ENCODE data around the gene RXFP4.

RXFP4 gene

GRCh38 chr1:155960081-155960745 is 18.8 kb downstream of the RXFP4 start:
- ATAC-seq, result no peak
- DNase-seq, result no peak

DNA sequence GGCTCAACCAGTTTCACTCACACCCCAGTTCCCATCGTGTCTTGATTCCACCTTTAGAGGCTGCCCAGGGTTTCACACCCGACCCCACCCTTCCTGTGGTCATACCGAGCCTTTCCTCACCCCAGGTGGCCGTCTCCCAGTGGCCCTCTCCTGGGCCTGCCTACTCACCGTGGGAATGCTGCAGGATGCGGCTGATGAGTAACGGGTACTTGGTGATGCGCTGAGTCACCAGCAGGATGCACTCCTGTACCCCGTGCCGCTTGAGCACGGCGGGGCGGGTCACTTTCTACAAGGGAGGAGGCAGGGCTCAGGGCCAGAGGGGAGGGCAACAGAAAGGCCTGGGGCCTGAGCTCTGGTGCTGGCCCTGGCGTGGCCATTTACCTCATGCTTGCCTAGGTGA is 20.5 kb downstream of the RXFP4 start:
- ATAC-seq, result no peak
- DNase-seq, result no peak

DNA sequence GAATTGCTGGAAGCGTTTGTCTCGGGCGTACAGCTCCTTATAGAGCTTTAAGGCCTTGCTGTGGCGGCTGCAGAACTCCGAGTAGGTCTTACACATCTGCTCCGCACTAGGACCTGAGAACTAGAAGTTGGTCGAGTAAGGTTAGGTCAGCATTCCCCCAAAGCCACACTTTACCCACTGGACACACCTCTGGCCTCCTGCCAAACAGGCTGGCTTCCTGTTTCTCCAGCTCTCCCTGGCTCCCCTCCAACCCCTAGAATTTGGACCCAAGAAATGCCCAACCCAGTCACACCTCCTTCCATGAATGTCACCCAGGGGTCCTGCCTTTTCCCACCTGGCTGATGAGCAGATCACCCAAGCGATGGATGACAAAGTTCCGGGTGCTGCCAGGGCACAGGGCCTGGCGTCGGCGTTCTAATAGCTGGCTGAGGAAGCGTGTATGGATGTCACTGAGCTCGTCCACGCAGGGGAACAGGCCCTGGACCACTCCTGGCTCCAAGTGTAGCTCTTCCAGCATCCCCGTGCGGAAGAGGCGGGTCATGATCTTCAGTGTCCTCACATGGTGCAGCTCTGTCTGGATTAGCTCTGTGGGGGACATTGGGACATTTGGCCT is 21.3 kb downstream of the RXFP4 start:
- DNase-seq, result no peak
- no peak for ATAC-seq

GRCh38 chr1:155964193-155964592 is 22.8 kb downstream of the RXFP4 start:
- ATAC-seq, result no peak

DNA sequence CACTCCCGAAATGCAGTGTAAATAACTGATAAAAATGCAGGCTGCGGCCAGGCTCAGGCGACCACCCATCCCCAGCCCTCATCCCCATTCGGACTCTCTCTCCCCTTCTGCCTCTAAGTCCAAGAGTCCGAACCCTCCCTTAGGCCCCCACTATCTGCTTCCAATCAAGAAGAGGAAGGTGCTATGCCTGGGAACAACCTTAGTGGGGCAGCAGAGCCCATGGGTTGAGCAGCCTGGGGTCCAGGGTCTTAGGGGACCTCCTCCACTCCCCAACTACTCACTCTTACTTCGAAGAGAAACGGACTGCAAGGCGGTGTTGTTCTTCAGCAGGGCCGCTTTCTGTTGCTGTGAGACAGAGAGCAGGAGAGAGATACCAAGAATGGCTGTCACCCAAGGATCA is 24.7 kb downstream of the RXFP4 start:
- DNase-seq (no peak), ATAC-seq (no peak)

More at GRCh38 chr1:155964193-155964592, 22.8 kb downstream of the RXFP4 start:
- no peak for DNase-seq

GRCh38 chr1:155966750-155967149 is 25.3 kb downstream of the RXFP4 start:
- ATAC-seq (no peak), DNase-seq (no peak)

GRCh38 chr1:155967341-155968050 is 26.1 kb downstream of the RXFP4 start:
- DNase-seq (no peak), ATAC-seq (no peak)

- DNase-seq (no peak), ATAC-seq (no peak)
These were observed 26.6 kb downstream of the RXFP4 start for GRCh38 chr1:155968051-155968400.

DNA sequence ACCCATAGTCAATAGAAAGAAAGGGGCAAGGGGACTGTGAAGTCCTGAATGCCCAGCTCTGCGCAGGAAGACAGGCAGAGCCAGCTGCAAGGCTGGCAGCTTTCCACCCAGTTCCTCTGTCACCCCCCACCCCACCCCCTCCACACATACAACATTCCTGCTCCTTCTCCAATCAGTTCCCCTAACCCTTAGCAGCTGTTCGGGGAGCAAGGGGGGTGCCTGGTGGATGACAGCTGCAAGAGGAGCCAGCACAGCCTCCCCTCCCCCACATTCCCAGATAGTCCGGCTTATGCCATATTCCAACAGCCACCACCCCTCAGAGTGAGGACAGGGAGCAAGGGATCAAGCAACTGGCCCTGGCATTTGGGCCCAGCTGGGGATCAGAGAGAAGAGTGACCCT is 27.2 kb downstream of the RXFP4 start:
- ATAC-seq, result no peak
- DNase-seq, result no peak

DNA sequence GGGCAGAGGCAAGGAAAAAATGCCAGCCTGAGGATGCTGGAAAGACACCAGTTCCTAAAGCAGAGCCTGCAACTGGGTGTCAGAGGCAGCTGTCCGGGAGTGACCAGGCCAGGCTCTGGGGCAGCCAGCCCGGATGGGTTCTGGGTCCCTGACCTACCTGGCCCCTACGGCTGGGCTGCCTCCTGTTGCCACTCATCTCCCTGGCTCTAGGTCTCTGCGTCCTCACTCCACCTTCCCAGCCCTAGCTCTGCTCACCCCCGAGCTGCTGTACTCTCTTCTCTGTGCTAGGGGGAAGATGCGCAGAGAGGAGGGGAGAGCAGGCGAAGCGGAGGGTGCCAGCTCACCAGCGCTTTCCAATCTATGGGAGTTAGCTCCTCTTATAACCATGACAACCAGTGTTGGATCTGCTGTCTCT is 27.9 kb downstream of the RXFP4 start:
- DNase-seq (no peak), ATAC-seq (no peak)

DNA sequence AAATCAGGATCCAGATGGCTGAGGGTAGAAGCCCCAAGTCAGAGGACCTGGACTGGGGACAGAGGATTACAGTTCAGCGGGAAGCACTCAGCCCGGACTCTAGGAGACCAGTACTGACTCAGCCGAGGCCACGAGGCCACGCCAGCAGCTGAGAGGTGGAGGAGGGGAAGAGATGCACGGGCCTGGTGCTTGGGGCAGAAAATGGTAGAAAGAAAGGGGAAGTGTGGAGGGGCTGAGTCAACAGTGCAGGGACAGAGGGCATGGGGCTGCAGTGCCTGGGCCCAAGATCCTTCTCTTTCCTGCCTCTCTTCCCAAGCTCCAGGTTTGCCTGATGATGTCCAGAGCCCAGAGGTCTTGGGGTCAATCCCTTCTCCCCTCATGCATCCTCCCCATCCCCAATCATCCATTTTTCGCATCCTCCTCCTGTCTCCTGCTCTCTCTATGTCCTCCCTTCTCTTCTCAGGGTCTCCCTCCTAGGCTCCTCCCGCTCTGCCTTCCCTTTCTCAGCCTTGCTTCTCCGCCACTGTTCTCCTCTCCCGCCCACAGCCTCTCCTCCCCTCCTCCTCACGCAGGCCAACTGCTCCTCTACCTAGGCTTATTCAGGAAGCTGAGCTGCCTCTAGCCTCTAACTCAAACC is 29.2 kb downstream of the RXFP4 start:
- DNase-seq, result peak; percentile 57
- ATAC-seq, result peak; percentile 81

DNA sequence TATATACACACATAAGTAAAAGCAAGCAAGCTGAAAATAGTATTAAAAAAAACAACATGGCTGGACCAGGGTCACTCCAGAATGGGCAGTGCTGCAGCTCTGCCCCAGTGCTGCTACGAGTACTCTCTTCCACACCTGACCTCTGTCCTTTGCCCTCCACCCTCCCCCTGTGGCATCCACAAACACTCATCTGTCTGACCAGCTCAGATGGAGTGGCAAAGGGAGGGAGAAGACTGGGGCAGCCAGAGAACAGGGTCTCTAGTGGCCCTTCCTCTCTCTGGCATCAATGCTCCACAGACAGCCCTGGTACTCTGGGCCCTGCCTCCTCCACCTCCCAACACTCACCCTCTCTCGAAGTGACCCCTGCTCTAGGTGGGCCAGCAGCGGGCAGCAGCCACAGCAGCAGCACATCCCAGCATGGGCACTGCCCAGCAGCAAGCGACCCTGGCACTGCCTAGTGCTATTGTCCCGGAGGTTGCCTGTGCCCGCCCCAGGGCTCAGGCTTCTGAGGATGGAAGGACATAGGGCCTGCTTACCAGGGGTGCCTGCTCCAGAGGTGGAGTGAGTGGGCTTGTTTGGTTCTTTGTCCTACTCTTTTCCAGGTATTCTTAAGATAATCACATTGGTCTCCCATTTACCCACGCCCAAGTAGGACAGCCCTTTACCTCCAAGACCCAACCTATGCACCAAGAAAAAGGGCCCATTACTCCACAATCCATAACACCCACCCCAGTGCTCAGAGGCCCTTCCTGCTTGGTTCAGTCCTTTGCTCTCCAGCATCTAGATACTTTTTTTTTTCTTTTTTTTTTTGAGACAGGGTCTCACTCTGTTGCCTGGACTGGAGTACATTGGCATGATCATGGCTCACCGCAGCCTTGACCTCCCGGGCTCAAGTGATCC is 30.7 kb downstream of the RXFP4 start:
- no peak for DNase-seq
- ATAC-seq, result no peak

- DNase-seq, result no peak
- no peak for ATAC-seq
These were observed 32.3 kb downstream of the RXFP4 start for GRCh38 chr1:155973723-155974122.

- no peak for DNase-seq
- no peak for ATAC-seq
These were observed 33.0 kb downstream of the RXFP4 start for GRCh38 chr1:155974208-155975115.

GRCh38 chr1:155975375-155976061 is 34.1 kb downstream of the RXFP4 start:
- no peak for ATAC-seq
- DNase-seq, result no peak

DNA sequence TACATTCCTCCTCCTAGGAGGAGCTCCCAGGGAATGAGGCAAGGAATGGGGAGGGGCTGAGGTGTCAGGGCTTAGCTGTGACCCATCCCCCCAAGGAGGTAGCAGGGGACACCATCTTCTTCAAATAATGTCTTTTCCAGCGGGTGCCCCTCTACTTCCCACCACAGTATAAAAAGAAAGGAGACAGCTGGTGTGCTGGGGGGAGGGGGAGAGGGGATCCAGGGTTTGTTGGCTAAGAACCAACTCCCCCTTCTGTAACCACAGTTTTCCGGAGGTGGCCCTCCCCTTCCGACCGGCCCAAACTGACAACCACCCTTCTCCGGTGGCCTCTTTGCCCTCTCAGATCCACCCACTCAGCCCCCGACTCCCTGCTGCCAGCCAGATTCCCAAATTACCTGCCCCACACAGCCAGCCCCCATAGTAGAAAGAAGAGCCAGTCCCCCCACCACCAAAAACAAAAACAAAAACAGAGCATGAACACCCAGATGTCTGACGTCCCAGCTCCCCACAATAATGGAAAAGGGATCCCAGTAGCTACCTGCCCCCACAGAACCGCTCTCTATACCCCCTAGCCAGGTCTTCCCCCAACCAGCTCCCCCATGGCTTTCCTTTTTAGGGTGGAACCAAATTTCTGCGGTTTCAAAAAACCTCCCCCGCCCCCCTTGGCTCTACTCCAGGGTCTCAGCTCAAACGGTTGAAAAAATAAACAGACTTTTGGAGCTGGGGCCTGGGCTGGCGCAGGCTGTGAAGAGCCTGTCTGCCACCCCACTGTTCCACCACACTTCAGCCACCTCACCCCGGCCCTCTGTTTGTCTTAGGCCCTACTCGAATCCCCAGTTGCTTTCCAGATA is 34.8 kb downstream of the RXFP4 start:
- ATAC-seq, result no peak
- peak; percentile 81 for DNase-seq

DNA sequence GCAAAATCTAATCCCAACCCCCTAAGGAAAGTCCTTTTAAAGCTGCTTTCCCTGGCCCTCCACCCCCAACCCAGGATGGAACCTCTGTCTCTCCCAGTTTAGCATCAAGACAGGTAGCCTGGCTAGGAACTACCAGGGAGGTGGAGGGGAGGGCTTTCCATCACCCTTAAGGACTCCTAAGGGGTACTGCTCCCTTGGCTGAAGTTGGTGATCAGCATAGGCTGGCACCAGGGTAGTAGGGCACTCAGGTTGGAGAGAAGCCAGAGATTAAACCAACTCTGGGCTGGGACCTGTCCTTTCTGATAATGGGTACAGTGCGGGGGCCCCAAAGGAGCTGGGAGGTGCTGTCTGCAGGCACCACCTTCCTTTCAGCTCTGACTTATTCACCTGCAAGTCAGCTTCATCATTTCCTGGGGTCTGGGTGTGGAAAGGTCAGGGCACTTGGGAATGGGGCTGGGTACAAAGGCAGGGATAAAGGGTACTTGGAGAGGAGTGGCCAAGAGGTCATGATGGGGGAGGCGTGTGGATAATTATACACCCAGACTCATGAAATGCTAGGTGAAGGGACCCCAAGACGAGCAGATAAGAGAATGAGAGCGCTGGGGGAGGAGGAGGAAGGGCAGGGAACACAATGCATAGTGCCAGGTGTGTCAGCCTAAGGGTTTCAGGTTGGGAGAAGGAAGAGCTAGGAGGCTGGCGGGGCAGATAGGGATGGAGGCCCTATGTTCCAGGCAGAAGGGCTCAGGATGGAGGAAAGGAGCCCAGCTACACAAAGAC is 35.7 kb downstream of the RXFP4 start:
- ATAC-seq (peak; percentile 4), DNase-seq (peak; percentile 50)

DNA sequence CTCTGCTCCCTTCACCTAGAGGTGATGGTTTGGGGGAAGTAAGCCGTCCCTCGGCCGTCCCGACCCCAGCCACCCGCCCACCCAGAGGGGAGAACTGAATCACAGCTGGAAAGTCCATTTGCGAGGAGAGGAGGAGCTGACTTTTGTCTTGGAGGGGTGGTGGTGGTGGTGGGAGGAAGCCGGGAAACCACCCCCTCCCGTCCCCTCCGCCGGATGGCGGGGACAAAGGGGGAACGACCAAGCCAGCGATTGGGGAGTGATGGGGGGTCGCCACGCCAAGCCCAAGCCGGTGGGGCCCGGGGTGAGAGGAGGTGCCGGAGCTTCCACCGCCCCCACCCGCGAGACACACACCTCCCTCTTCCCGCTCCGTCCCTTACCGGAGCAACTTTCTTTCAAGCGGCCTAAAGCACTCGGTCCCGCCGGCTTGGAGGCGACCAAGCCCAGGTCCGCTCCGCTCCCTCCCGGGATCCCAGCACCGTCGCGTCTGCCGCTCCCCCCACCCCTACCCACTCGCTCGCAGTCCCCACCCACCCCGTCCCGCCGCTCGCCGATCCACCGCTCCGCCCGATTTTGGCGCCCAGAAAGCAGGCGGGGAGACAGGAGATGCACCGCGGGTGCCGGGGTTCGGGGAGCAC is 36.4 kb downstream of the RXFP4 start:
- DNase-seq, result peak; percentile 90
- peak; percentile 60 for ATAC-seq

Measured in stimulated activated naive CD8-positive, alpha-beta T cell treated with anti-CD3 and anti-CD28 coated beads, Interleukin-15, Interleukin-2, amounts not matched to agents 100 U/mL and 50 U/mL, for 24 hours (primary cell).